ENCODE measurements around the gene SGCB.
A peak's percentile ranks its signal among the peaks of the same experiment; 100 is the strongest.

Gene SGCB

GRCh38 chr4:52059372-52059771, 21.3 kb upstream of the SGCB start:
- TF ChIP-seq CTCF (IDR thresholded peaks at IDR 0.05; ENCODE audit: low read depth, low read length, missing control alignments): no peak
- no peak for DNase-seq (ENCODE audit: extremely low read depth, low read depth)
- H3K4me3 ChIP-seq (replicated peaks; ENCODE audit: low read depth, low read length): no peak overlapping the region

- no peak overlapping the region for H3K4me3 ChIP-seq (replicated peaks; ENCODE audit: low read depth, low read length)
- DNase-seq (ENCODE audit: extremely low read depth, low read depth): no peak
- TF ChIP-seq CTCF (IDR thresholded peaks at IDR 0.05; ENCODE audit: low read depth, low read length, missing control alignments): no peak
These were observed 20.2 kb upstream of the SGCB start for GRCh38 chr4:52058275-52058674.

- H3K4me3 ChIP-seq (replicated peaks; ENCODE audit: low read depth, low read length): no peak overlapping the region
- TF ChIP-seq CTCF (IDR thresholded peaks at IDR 0.05; ENCODE audit: low read depth, low read length, missing control alignments): no peak
- no peak for DNase-seq (ENCODE audit: extremely low read depth, low read depth)
These were observed 19.1 kb upstream of the SGCB start for GRCh38 chr4:52057196-52057595.

- TF ChIP-seq CTCF (IDR thresholded peaks at IDR 0.05; ENCODE audit: low read depth, low read length, missing control alignments): no peak
- DNase-seq (ENCODE audit: extremely low read depth, low read depth): no peak
- H3K4me3 ChIP-seq (replicated peaks; ENCODE audit: low read depth, low read length): no peak overlapping the region
These were observed 16.2 kb upstream of the SGCB start for GRCh38 chr4:52054254-52054653.

- H3K4me3 ChIP-seq (replicated peaks; ENCODE audit: low read depth, low read length): peak overlapping the region; percentile 67
These were observed 14.3 kb upstream of the SGCB start for GRCh38 chr4:52052475-52052780.

GRCh38 chr4:52051615-52052474, 13.7 kb upstream of the SGCB start:
- DNase-seq (ENCODE audit: extremely low read depth, low read depth): peak; percentile 73
- peak overlapping the region; percentile 67 for H3K4me3 ChIP-seq (replicated peaks; ENCODE audit: low read depth, low read length)
- no peak for TF ChIP-seq CTCF (IDR thresholded peaks at IDR 0.05; ENCODE audit: low read depth, low read length, missing control alignments)

More at GRCh38 chr4:52052475-52052780, 14.3 kb upstream of the SGCB start:
- no peak for TF ChIP-seq CTCF (IDR thresholded peaks at IDR 0.05; ENCODE audit: low read depth, low read length, missing control alignments)
- no peak for DNase-seq (ENCODE audit: extremely low read depth, low read depth)

- H3K4me3 ChIP-seq (replicated peaks; ENCODE audit: low read depth, low read length): peak within 1 kb of the TSS; percentile 67
- no peak for DNase-seq (ENCODE audit: extremely low read depth, low read depth)
- no peak for TF ChIP-seq CTCF (IDR thresholded peaks at IDR 0.05; ENCODE audit: low read depth, low read length, missing control alignments)
These were observed 13.1 kb upstream of the SGCB start, which contains the start of gene SPATA18 for GRCh38 chr4:52051213-52051614. SPATA18 (plus strand) TSS chr4:52051304; CDS start chr4:52051705, 401 bp downstream.
